ENCODE results near the gene IL1R1. TPM values are rescaled to one million over a fixed set of nuclear protein-coding genes. Genes with fewer than 3 reads are reported as not detected.

The IL1R1 gene
- total and polyA plus RNA-seq, 4 donors: 2.5 to 12.6 (median 7.3) TPM

DNA sequence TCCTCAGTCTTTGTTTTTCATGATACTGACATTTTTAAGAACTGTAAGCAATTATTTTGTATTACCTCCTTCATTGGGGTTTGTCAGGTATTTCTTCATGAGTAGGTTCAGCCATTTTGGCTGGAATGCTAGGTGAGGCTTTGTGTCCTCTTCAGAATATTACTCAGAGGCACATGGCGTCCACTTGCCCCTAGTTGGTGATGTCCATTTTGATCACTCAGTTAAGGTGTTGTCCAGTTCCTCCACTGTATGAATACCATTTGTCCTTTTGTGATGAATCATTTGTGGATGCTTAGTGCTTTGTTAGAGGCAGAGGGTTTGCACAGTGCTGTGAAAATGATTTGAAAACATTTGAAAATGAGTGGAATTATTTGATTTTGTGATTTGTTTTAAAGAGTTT, 49.0 kb downstream of the IL1R1 start:
- Histone ChIP-seq H3K27ac (ENCODE audit: low read depth, low read length) (no peak overlapping the region), H3K36me3 (ENCODE audit: control insufficient read depth, insufficient read depth, low read length) (no peaks in the 10 kb centered on the region), H3K9me3 (ENCODE audit: control insufficient read depth, insufficient read depth, low read length) (no peaks in the 10 kb centered on the region), H3K4me3 (ENCODE audit: low read depth, low read length) (no peak overlapping the region), H3K4me1 (ENCODE audit: control insufficient read depth, insufficient read depth, low read length) (peaks cover 16% of the 10 kb centered on the region), H3K27me3 (ENCODE audit: control insufficient read depth, insufficient read depth, low read length) (peaks cover 22% of the 10 kb centered on the region)
- DNase-seq (ENCODE audit: low read depth in 4 of 6, low spot score in 6 of 6): no peak
- 86% methylated on average over 1 of the region's 1 CpG for WGBS (ENCODE audit: insufficient coverage)

DNA sequence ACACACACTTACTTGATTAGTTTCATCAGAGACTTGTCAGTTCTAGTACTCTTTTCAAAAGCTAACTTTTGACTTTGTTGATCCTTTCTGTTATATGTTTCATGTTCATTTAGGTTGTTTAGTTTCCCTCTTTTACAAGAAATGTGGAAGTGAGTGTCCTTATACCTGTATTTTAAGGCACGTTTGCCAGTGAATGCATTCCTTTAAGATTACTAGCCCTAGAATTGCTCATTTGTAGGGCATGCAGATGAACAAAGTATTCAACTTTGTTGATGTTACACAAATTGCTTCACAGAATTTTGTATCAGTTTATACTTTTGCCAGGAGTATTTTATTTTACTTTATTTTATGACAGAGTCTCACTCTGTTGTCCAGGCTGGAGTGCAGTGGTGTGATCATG, 50.5 kb downstream of the IL1R1 start:
- H3K4me1 ChIP-seq (ENCODE audit: control insufficient read depth, insufficient read depth, low read length): peaks cover 1% of the 10 kb centered on the region
- WGBS (ENCODE audit: insufficient coverage): no CpG with 5 or more reads among the region's 1 CpG
- H3K4me3 ChIP-seq (ENCODE audit: low read depth, low read length): no peak overlapping the region
- no peaks in the 10 kb centered on the region for H3K36me3 ChIP-seq (ENCODE audit: control insufficient read depth, insufficient read depth, low read length)
- no peak overlapping the region for H3K27ac ChIP-seq (ENCODE audit: low read depth, low read length)
- DNase-seq (ENCODE audit: low read depth in 4 of 6, low spot score in 6 of 6): no peak
- H3K9me3 ChIP-seq (ENCODE audit: control insufficient read depth, insufficient read depth, low read length): no peaks in the 10 kb centered on the region
- H3K27me3 ChIP-seq (ENCODE audit: control insufficient read depth, insufficient read depth, low read length): peaks cover 6% of the 10 kb centered on the region

DNA sequence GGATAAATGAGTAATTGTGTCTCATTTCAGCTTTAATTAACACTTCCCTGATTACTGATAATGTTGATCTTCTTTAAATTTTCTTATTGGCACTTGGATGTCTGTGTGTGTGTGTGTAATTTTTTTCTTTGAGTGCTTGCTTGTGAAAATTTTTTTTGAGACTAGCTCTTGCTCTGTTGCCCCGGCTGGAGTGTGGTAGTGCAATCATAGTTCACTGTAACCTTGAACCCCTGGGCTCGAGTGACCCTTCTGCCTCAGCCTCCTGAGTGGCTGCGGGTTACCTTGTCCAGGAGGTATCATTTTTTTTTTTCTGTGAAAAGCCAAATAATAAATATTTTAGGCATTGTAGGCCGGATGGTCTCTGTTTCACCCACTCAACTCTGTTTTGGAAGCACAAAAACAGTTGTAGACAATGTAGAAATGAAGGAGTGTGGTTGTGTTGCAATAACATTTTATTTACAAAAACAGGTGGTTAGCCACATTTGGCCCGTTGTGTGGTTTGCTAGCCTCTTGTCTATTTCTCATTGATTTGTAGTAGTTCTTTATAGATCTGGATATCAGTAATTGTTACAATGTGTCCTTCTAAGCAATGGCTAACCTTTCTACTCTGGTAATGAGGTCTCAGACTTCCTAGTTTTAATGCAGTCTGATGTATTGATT, 52.2 kb downstream of the IL1R1 start:
- WGBS (ENCODE audit: insufficient coverage): 60% methylated on average over 1 of the region's 5 CpGs
- Histone ChIP-seq H3K4me1 (ENCODE audit: control insufficient read depth, insufficient read depth, low read length) (no peaks in the 10 kb centered on the region), H3K27ac (ENCODE audit: low read depth, low read length) (no peak overlapping the region), H3K27me3 (ENCODE audit: control insufficient read depth, insufficient read depth, low read length) (no peaks in the 10 kb centered on the region), H3K36me3 (ENCODE audit: control insufficient read depth, insufficient read depth, low read length) (no peaks in the 10 kb centered on the region), H3K4me3 (ENCODE audit: low read depth, low read length) (no peak overlapping the region), H3K9me3 (ENCODE audit: control insufficient read depth, insufficient read depth, low read length) (no peaks in the 10 kb centered on the region)
- DNase-seq (ENCODE audit: low read depth in 4 of 6, low spot score in 6 of 6): no peak

DNA sequence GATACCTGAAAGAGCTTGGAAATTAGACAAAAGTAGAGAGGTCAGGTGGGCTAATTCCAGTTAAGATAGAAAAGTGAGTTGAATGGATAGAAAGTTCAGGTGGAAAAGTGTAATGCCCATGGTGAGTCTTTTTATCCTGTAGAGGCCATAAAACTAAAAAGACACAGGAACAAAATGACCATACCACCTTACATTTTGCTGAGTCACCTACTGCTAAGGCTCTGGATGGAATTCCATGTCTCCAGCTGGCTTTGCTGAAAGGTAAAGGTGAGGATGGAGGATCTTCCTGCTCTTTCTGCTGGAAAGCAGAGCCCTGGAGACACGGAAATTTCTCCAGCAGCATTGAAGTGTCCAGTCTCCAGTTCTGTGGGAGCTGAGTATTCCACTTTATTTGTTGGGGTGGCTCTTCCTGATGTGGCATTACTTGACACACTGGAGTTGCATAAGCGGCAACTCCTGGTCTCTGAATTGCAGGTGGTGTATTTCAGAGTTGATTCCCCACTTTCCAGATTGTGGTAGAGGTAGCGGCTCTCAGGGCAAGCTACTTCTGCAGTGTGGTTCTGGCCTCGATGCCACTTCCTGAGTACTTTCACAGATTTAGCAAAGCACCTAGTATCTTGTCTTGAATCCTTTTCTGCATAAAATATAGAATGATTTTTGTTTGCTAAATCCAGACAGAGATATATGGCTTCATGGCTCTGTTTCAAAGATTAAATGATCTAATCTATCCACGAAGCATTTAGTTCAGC, 55.0 kb downstream of the IL1R1 start:
- no peak overlapping the region for H3K27ac ChIP-seq (ENCODE audit: low read depth, low read length)
- H3K4me3 ChIP-seq (ENCODE audit: low read depth, low read length): no peak overlapping the region
- no peaks in the 10 kb centered on the region for H3K9me3 ChIP-seq (ENCODE audit: control insufficient read depth, insufficient read depth, low read length)
- WGBS (ENCODE audit: insufficient coverage): 80% methylated on average over 1 of the region's 5 CpGs
- H3K27me3 ChIP-seq (ENCODE audit: control insufficient read depth, insufficient read depth, low read length): no peaks in the 10 kb centered on the region
- no peak for DNase-seq (ENCODE audit: low read depth in 4 of 6, low spot score in 6 of 6)
- H3K4me1 ChIP-seq (ENCODE audit: control insufficient read depth, insufficient read depth, low read length): no peaks in the 10 kb centered on the region
- H3K36me3 ChIP-seq (ENCODE audit: control insufficient read depth, insufficient read depth, low read length): no peaks in the 10 kb centered on the region

DNA sequence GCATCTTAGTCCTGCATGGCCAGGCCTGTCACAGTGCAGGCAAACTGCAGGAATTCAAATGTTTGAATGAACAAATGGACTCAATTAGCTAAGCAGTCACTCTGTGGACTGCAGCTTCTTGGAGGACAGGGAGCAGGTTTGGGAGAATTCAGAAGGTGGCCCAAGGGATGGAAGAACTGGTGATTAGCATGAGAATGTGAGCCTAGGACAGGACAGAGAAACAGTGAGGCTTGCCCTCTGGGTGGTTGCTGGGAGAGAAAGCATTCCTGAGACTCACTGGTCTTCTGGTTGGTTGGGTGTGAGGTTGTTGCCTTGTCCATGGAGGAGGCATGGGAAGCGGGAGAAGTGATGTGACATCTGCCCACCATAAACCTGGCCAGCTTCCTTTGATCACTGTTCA, 58.0 kb downstream of the IL1R1 start:
- Histone ChIP-seq H3K4me1 (ENCODE audit: control insufficient read depth, insufficient read depth, low read length) (no peaks in the 10 kb centered on the region), H3K36me3 (ENCODE audit: control insufficient read depth, insufficient read depth, low read length) (no peaks in the 10 kb centered on the region), H3K4me3 (ENCODE audit: low read depth, low read length) (no peak overlapping the region), H3K27ac (ENCODE audit: low read depth, low read length) (no peak overlapping the region), H3K9me3 (ENCODE audit: control insufficient read depth, insufficient read depth, low read length) (peaks cover 3% of the 10 kb centered on the region), H3K27me3 (ENCODE audit: control insufficient read depth, insufficient read depth, low read length) (no peaks in the 10 kb centered on the region)
- no peak for DNase-seq (ENCODE audit: low read depth in 4 of 6, low spot score in 6 of 6)
- no CpG with 5 or more reads among the region's 1 CpG for WGBS (ENCODE audit: insufficient coverage)

DNA sequence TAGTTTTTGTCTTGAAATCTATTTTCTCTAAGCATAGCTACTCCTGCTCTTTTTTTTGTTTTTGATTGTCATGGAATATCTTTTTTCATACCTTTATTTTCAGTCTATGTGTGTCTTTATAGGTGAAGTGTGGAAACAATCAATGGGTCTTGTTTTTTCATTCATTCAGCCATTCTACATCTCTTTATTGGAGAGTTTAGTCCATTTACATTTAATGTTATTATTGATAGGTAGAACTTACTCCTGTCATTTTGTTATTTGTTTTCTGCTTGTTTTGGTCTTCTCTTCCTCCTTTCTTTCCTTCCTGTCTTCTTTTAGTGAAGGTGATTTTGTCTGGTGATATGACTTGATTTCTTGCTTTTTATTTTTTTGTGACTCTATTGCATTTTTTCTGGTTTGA, 62.1 kb downstream of the IL1R1 start:
- no peak overlapping the region for H3K27ac ChIP-seq (ENCODE audit: low read depth, low read length)
- no peaks in the 10 kb centered on the region for H3K4me1 ChIP-seq (ENCODE audit: control insufficient read depth, insufficient read depth, low read length)
- H3K36me3 ChIP-seq (ENCODE audit: control insufficient read depth, insufficient read depth, low read length): no peaks in the 10 kb centered on the region
- no peak overlapping the region for H3K4me3 ChIP-seq (ENCODE audit: low read depth, low read length)
- H3K9me3 ChIP-seq (ENCODE audit: control insufficient read depth, insufficient read depth, low read length): peaks cover 3% of the 10 kb centered on the region
- H3K27me3 ChIP-seq (ENCODE audit: control insufficient read depth, insufficient read depth, low read length): no peaks in the 10 kb centered on the region
- DNase-seq (ENCODE audit: low read depth in 4 of 6, low spot score in 6 of 6): no peak

DNA sequence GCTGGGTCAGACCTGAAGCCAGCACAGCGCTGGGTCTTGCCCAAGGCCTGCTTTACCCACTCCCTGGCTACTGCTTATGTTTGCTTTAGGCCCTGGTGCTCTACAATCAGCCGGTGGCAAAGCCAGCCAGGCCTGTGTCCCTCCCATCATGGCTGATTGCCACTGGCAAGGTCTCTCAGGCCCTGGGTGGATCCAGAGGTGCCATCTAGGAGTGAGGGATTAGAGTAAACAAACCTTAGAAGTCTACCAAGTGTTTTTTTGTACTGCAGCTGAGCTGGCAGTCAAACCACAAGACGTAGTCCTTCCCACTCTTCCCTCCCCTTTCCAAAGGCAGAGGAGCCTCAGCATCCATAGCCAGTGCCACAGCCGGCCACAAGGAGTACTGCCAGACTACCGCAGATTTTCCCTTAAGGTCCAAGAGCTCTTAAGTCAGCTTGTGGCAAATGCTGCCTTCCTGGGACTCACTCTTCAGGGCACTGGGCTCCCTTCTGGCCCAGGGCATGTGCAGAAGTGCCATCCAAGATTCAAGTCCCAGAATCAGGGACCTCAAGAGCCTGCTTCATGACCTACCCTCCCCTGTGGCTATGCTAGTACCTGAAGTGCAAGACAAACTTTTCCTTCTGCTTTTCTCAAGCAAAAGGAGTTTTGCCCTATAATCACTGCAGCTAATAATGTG, 64.3 kb downstream of the IL1R1 start:
- DNase-seq (ENCODE audit: low read depth in 4 of 6, low spot score in 6 of 6): no peak
- no peaks in the 10 kb centered on the region for H3K27me3 ChIP-seq (ENCODE audit: control insufficient read depth, insufficient read depth, low read length)
- WGBS (ENCODE audit: insufficient coverage): 73% methylated on average over 5 of the region's 5 CpGs
- no peak overlapping the region for H3K4me3 ChIP-seq (ENCODE audit: low read depth, low read length)
- H3K4me1 ChIP-seq (ENCODE audit: control insufficient read depth, insufficient read depth, low read length): no peaks in the 10 kb centered on the region
- no peaks in the 10 kb centered on the region for H3K36me3 ChIP-seq (ENCODE audit: control insufficient read depth, insufficient read depth, low read length)
- no peak overlapping the region for H3K27ac ChIP-seq (ENCODE audit: low read depth, low read length)
- peaks cover 3% of the 10 kb centered on the region for H3K9me3 ChIP-seq (ENCODE audit: control insufficient read depth, insufficient read depth, low read length)

DNA sequence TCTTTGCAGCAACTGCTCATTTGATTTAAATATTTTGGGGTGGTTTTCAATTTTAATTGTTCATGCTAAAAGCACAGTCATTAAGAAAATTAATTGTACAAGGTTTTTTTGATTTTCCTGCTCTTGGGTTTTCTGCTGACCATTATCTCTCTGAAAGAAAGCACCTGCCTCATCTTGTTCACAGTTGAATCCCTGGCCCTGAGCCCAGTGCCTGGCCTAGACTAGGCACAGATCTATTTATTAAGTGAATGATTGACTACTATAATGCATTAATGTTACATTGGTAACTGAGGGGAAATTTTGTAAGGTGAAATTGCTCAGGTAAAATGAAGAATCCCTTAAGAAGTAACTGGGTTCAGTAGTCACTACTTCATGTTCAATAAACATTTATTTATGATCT, 66.2 kb downstream of the IL1R1 start:
- H3K27ac ChIP-seq (ENCODE audit: low read depth, low read length): no peak overlapping the region
- no peak for DNase-seq (ENCODE audit: low read depth in 4 of 6, low spot score in 6 of 6)

DNA sequence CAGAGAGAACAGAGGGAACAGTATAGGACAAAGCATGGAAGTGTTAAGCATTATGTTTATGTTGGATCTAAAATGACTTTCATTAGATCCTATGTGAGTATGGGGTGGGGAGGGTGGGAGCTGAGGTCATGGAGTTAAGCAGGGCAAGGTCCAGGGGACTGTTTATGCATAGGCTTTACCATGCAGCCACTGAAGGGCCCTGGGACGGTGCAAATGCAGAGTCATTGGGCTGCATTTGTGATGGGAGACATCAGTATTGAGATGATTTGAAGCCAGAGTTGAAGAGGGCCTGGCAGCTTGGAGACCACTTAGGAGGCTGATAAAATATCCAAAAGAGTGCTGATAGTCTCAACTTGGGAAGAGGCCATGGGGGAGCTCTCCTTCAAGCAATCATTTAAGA, 66.9 kb downstream of the IL1R1 start:
- Histone ChIP-seq H3K27ac (ENCODE audit: low read depth, low read length) (no peak overlapping the region), H3K27me3 (ENCODE audit: control insufficient read depth, insufficient read depth, low read length) (no peaks in the 10 kb centered on the region), H3K36me3 (ENCODE audit: control insufficient read depth, insufficient read depth, low read length) (no peaks in the 10 kb centered on the region), H3K4me1 (ENCODE audit: control insufficient read depth, insufficient read depth, low read length) (no peaks in the 10 kb centered on the region), H3K4me3 (ENCODE audit: low read depth, low read length) (no peak overlapping the region), H3K9me3 (ENCODE audit: control insufficient read depth, insufficient read depth, low read length) (peaks cover 2% of the 10 kb centered on the region)
- 57% methylated on average over 1 of the region's 1 CpG for WGBS (ENCODE audit: insufficient coverage)
- no peak for DNase-seq (ENCODE audit: low read depth in 4 of 6, low spot score in 6 of 6)

More for the DNA sequence above, 66.2 kb downstream of the IL1R1 start:
- Histone ChIP-seq H3K4me1 (ENCODE audit: control insufficient read depth, insufficient read depth, low read length) (no peaks in the 10 kb centered on the region), H3K9me3 (ENCODE audit: control insufficient read depth, insufficient read depth, low read length) (peaks cover 3% of the 10 kb centered on the region), H3K36me3 (ENCODE audit: control insufficient read depth, insufficient read depth, low read length) (no peaks in the 10 kb centered on the region), H3K27me3 (ENCODE audit: control insufficient read depth, insufficient read depth, low read length) (no peaks in the 10 kb centered on the region), H3K4me3 (ENCODE audit: low read depth, low read length) (no peak overlapping the region)

DNA sequence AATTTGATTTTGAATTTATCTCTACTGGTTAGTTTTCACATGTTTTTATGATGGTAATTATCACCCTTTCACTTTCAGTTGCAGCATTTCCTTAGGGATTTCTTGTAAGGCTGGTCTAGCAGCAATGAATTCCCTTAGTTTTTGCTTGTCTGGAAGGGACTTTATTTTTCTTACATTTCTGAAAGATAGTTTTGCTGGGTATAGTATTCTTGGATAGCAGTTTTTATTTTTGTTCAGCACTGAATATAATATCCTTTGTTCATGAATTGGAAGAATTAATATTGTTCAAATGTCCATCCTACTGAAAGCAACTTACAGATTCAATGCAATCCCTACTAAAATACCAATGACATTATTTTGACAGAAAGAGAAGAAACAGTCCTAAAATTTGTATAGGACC, 74.5 kb downstream of the IL1R1 start:
- Histone ChIP-seq H3K4me3 (ENCODE audit: low read depth, low read length) (no peak overlapping the region), H3K27ac (ENCODE audit: low read depth, low read length) (no peak overlapping the region), H3K9me3 (ENCODE audit: control insufficient read depth, insufficient read depth, low read length) (peaks cover 7% of the 10 kb centered on the region), H3K4me1 (ENCODE audit: control insufficient read depth, insufficient read depth, low read length) (no peaks in the 10 kb centered on the region), H3K36me3 (ENCODE audit: control insufficient read depth, insufficient read depth, low read length) (no peaks in the 10 kb centered on the region), H3K27me3 (ENCODE audit: control insufficient read depth, insufficient read depth, low read length) (no peaks in the 10 kb centered on the region)
- no peak for DNase-seq (ENCODE audit: low read depth in 4 of 6, low spot score in 6 of 6)
